Activated B cell treated with CpG ODN at 0.5 μM for 24 hours (primary cell): Measurements from ENCODE around the gene RPS24. TPM values are rescaled to one million over a fixed set of nuclear protein-coding genes. Genes with fewer than 3 reads are reported as not detected.

Experiments
- ATAC-seq: fragments of 200-7000 bp; cut with Tn5 transposase; one replicate; pipeline ENCODE4 v1.10.0; 2021; ENCODE audit warnings: low read depth, mild to moderate bottlenecking, moderate library complexity
- CTCF ChIA-PET: fragments of 350-600 bp; sonication (Branson Sonifier 250); formaldehyde crosslinking; loops from one replicate; lab custom pipeline; 2021; ENCODE audit warnings: antibody characterized with exemption; lab: Charles Lee
- POLR2A ChIA-PET: fragments of 350-600 bp; sonication (Branson Sonifier 250); formaldehyde crosslinking; loops from one replicate; lab custom pipeline; 2021; ENCODE audit warnings: antibody characterized with exemption; lab: Charles Lee
- DNase-seq: peaks from one replicate; pipeline ENCODE4 v3.0.0; 2022
- H3K27ac Mint-ChIP-seq: one replicate; pipeline ENCODE4 v1.8.0; 2020; ENCODE audit warnings: mixed read lengths
- H3K27me3 Mint-ChIP-seq: one replicate; pipeline ENCODE4 v1.8.0; 2021; ENCODE audit warnings: mixed read lengths
- H3K36me3 Mint-ChIP-seq: one replicate; pipeline ENCODE4 v1.8.0; 2021; ENCODE audit warnings: low read depth, mixed read lengths
- H3K4me1 Mint-ChIP-seq: one replicate; pipeline ENCODE4 v1.8.0; 2021; ENCODE audit warnings: mixed read lengths
- H3K4me3 Mint-ChIP-seq: one replicate; pipeline ENCODE4 v1.8.0; 2020; ENCODE audit warnings: mild to moderate bottlenecking, mixed read lengths
- H3K9me3 Mint-ChIP-seq: one replicate; pipeline ENCODE4 v1.8.0; 2020; ENCODE audit warnings: mixed read lengths
- CTCF ChIP-seq: fragments of 200-600 bp; IDR thresholded peaks from one replicate; pipeline ENCODE4 v1.8.0; 2022; ENCODE audit warnings: antibody characterized with exemption, mild to moderate bottlenecking
- intact Hi-C: fragments of 100-400 bp; cut with micrococcal nuclease; formaldehyde crosslinking; loops from one replicate; pipeline ENCODE4 v1.15.1; 2024
- total RNA-seq: library from RNA; stranded (reverse); gene quantifications from 2 replicates; pipeline ENCODE4 v1.2.3, GENCODE V29; 2022

The RPS24 gene
- total RNA-seq, 1 donor from 2014 or later: 2,004 TPM

GRCh38 chr10:78047314-78047891 is 13.7 kb downstream of the RPS24 start:
- CTCF ChIA-PET: interaction anchor here (0.6 to 6.0 kb wide), 18 partner anchors 11 to 1326 kb away, joined by 3 to 99 read pairs (median 3); partner anchors contain the start of gene POLR3A
- no peak overlapping the region for H3K4me3 Mint-ChIP-seq
- ATAC-seq: peak; percentile 74
- intact Hi-C loops: loop anchor here (1.0 to 10.0 kb wide), 8 partner anchors 167 to 1148 kb away; partner anchors contain the start of gene ZMIZ1
- no peak overlapping the region for H3K27ac Mint-ChIP-seq
- no peaks in the 10 kb centered on the region for H3K9me3 Mint-ChIP-seq
- DNase-seq: peak; percentile 63
- H3K36me3 Mint-ChIP-seq: peaks cover 19% of the 10 kb centered on the region
- TF ChIP-seq CTCF: peak; percentile 45
- POLR2A ChIA-PET: interaction anchor here (0.7 to 1.1 kb wide), 2 partner anchors 28 to 1147 kb away, joined by 3 to 5 read pairs; no protein-coding TSS in a partner anchor
- peaks cover 22% of the 10 kb centered on the region for H3K4me1 Mint-ChIP-seq
- no peaks in the 10 kb centered on the region for H3K27me3 Mint-ChIP-seq

DNA sequence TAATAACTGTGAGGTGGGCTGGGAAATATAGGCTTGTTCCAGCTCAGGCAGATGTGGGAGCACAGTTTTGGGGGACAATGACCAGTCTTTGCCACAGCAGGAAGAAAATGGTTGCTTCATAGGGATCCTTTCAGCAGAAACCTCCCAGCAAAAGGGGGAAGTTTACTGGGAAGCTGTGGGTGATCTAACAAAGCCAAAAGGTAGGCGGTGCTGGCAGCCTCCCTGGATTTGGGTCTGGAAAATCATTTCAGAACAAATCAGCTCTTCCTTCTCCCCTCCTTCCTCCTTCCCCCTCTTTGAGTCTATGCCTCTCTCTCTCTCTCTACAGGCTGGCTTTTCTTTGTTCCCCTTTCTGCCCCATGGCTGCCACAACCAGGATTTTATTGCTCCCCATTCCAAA is 16.2 kb downstream of the RPS24 start:
- Mint-ChIP-seq H3K27ac (no peak overlapping the region), H3K4me3 (no peak overlapping the region), H3K9me3 (no peaks in the 10 kb centered on the region), H3K4me1 (peaks cover 14% of the 10 kb centered on the region), H3K36me3 (peaks cover 1% of the 10 kb centered on the region), H3K27me3 (no peaks in the 10 kb centered on the region)
- TF ChIP-seq CTCF: no peak
- DNase-seq: no peak
- no peak for ATAC-seq
- intact Hi-C loops: loop anchor here (5.0 to 10.0 kb wide), 4 partner anchors 165 to 1017 kb away; partner anchors contain the start of gene ZMIZ1
- ChIA-PET POLR2A (no interaction called here), CTCF (interaction anchor here (6.0 kb wide), 1 partner anchor 1146 kb away, joined by 99 read pairs; no protein-coding TSS in a partner anchor)

GRCh38 chr10:78053211-78053868 is 19.7 kb downstream of the RPS24 start:
- no peak overlapping the region for H3K27ac Mint-ChIP-seq
- no peak for TF ChIP-seq CTCF
- H3K4me1 Mint-ChIP-seq: no peaks in the 10 kb centered on the region
- CTCF ChIA-PET: interaction anchor here (2.0 kb wide), 1 partner anchor 1141 kb away, joined by 7 read pairs; no protein-coding TSS in a partner anchor
- intact Hi-C loops: no loop called here
- H3K9me3 Mint-ChIP-seq: no peaks in the 10 kb centered on the region
- no peak overlapping the region for H3K4me3 Mint-ChIP-seq
- ATAC-seq (no peak), DNase-seq (no peak)
- POLR2A ChIA-PET: no interaction called here
- no peaks in the 10 kb centered on the region for H3K27me3 Mint-ChIP-seq
- peaks cover 4% of the 10 kb centered on the region for H3K36me3 Mint-ChIP-seq

GRCh38 chr10:78058562-78058961 is 24.9 kb downstream of the RPS24 start:
- ChIA-PET POLR2A (no interaction called here), CTCF (no interaction called here)
- intact Hi-C loops: no loop called here

More at GRCh38 chr10:78058562-78058961, 24.9 kb downstream of the RPS24 start:
- Mint-ChIP-seq H3K4me1 (no peaks in the 10 kb centered on the region), H3K36me3 (peaks cover 4% of the 10 kb centered on the region), H3K27ac (no peak overlapping the region), H3K27me3 (no peaks in the 10 kb centered on the region), H3K9me3 (no peaks in the 10 kb centered on the region), H3K4me3 (no peak overlapping the region)
- DNase-seq (no peak), ATAC-seq (no peak)
- no peak for TF ChIP-seq CTCF
